H9 (cell line): ENCODE data around the gene SPHK2. TPM values are rescaled to one million over a fixed set of nuclear protein-coding genes. Genes with fewer than 3 reads are reported as not detected.

ENCODE experiments used
- DNase-seq: peaks from one replicate; pipeline ENCODE4 v3.0.0-alpha.2; 2017
- H2AFZ ChIP-seq: one replicate; pipeline ENCODE4 v1.6.1; 2013; ENCODE audit warnings: mild to moderate bottlenecking, low read length, control low read depth, moderate library complexity
- H2AK5ac ChIP-seq: 2 replicates; pipeline ENCODE4 v1.6.1; 2013; ENCODE audit warnings: low read length, control low read depth, mixed read lengths; ENCODE audit not compliant: insufficient read length
- H2BK120ac ChIP-seq: one replicate; pipeline ENCODE4 v1.6.1; 2013; ENCODE audit warnings: low read depth, mild to moderate bottlenecking, low read length, control low read depth, inconsistent platforms; ENCODE audit not compliant: poor library complexity, severe bottlenecking
- H2BK12ac ChIP-seq: 2 replicates; pipeline ENCODE4 v1.6.1; 2013; ENCODE audit warnings: low read length, control low read depth, mixed read lengths, low read depth; ENCODE audit not compliant: insufficient read length
- H2BK15ac ChIP-seq: 2 replicates; pipeline ENCODE4 v1.6.1; 2013; ENCODE audit warnings: low read depth, low read length, control low read depth
- H2BK20ac ChIP-seq: one replicate; pipeline ENCODE4 v1.6.1; 2013; ENCODE audit warnings: low read depth, mild to moderate bottlenecking, low read length, control low read depth, inconsistent platforms; ENCODE audit not compliant: poor library complexity, severe bottlenecking
- H2BK5ac ChIP-seq: 2 replicates; pipeline ENCODE4 v1.6.1; 2013; ENCODE audit warnings: low read length, control low read depth, mixed read lengths; ENCODE audit not compliant: insufficient read length
- H3K14ac ChIP-seq: 2 replicates; pipeline ENCODE4 v1.6.1; 2013; ENCODE audit warnings: low read length, control low read depth; ENCODE audit not compliant: insufficient read depth
- H3K18ac ChIP-seq: 2 replicates; pipeline ENCODE4 v1.6.1; 2013; ENCODE audit warnings: low read depth, mild to moderate bottlenecking, mixed read lengths, low read length, control low read depth; ENCODE audit not compliant: insufficient read length
- H3K23ac ChIP-seq: 2 replicates; pipeline ENCODE4 v1.6.1; 2013; ENCODE audit warnings: low read length, control low read depth, mixed read lengths, low read depth; ENCODE audit not compliant: insufficient read length
- H3K23me2 ChIP-seq: 2 replicates; pipeline ENCODE4 v1.6.1; 2013; ENCODE audit warnings: low read depth, mild to moderate bottlenecking, mixed read lengths, low read length, control low read depth; ENCODE audit not compliant: insufficient read length, poor library complexity, severe bottlenecking
- H3K27ac ChIP-seq: 2 replicates; pipeline ENCODE4 v1.5.1; 2013; ENCODE audit warnings: low read length, control low read depth, mixed read lengths, low read depth; ENCODE audit not compliant: insufficient read length
- H3K27me3 ChIP-seq: 2 replicates; pipeline ENCODE4 v1.6.1; 2013; ENCODE audit warnings: low read length, control low read depth, inconsistent platforms; ENCODE audit not compliant: insufficient read depth
- H3K4ac ChIP-seq: 2 replicates; pipeline ENCODE4 v1.6.1; 2013; ENCODE audit warnings: low read depth, mild to moderate bottlenecking, control low read depth, inconsistent platforms, low read length, moderate library complexity
- H3K4me1 ChIP-seq: 2 replicates; pipeline ENCODE4 v1.6.1; 2013; ENCODE audit warnings: low read length, control low read depth, inconsistent platforms; ENCODE audit not compliant: insufficient read depth
- H3K4me2 ChIP-seq: 2 replicates; pipeline ENCODE4 v1.6.1; 2013; ENCODE audit warnings: low read length, control low read depth, mixed read lengths; ENCODE audit not compliant: insufficient read length, insufficient read depth
- H3K56ac ChIP-seq: 2 replicates; pipeline ENCODE4 v1.6.1; 2013; ENCODE audit warnings: low read depth, mild to moderate bottlenecking, mixed read lengths, low read length, control low read depth; ENCODE audit not compliant: insufficient read length
- H3K79me1 ChIP-seq: 2 replicates; pipeline ENCODE4 v1.6.1; 2013; ENCODE audit warnings: low read depth, mild to moderate bottlenecking, moderate library complexity, low read length, control low read depth, inconsistent platforms; ENCODE audit not compliant: insufficient read depth, poor library complexity, severe bottlenecking
- H3K79me2 ChIP-seq: 2 replicates; pipeline ENCODE4 v1.6.1; 2013; ENCODE audit warnings: low read length, control low read depth, inconsistent platforms; ENCODE audit not compliant: insufficient read depth
- H3K9ac ChIP-seq: 2 replicates; pipeline ENCODE4 v1.6.1; 2013; ENCODE audit warnings: low read length, control low read depth, mixed read lengths; ENCODE audit not compliant: insufficient read length; ENCODE audit errors: extremely low read depth
- H3K9me3 ChIP-seq: one replicate; pipeline ENCODE4 v1.6.1; 2013; ENCODE audit warnings: low read depth, low read length, inconsistent platforms; ENCODE audit not compliant: control insufficient read depth
- H3T11ph ChIP-seq: one replicate; pipeline ENCODE4 v1.6.1; 2013; ENCODE audit warnings: mild to moderate bottlenecking, low read length, control low read depth, inconsistent platforms
- H4K20me1 ChIP-seq: one replicate; pipeline ENCODE4 v1.6.1; 2013; ENCODE audit not compliant: control insufficient read depth, insufficient read length, insufficient read depth
- H4K5ac ChIP-seq: 2 replicates; pipeline ENCODE4 v1.6.1; 2013; ENCODE audit warnings: low read depth, mild to moderate bottlenecking, mixed read lengths, low read length, control low read depth; ENCODE audit not compliant: insufficient read length
- H4K8ac ChIP-seq: replicated peaks from 2 replicates; pipeline ENCODE4 v1.6.1; 2013; ENCODE audit warnings: low read length, control low read depth, mixed read lengths, low read depth; ENCODE audit not compliant: insufficient read length
- H4K91ac ChIP-seq: 2 replicates; pipeline ENCODE4 v1.6.1; 2013; ENCODE audit warnings: low read depth, mild to moderate bottlenecking, moderate library complexity, mixed read lengths, low read length, control low read depth; ENCODE audit not compliant: insufficient read length
- H3K27ac Mint-ChIP-seq, 3 experiments: 2 replicates in 2 of 3; 3 replicates in 1 of 3; pipeline ENCODE4 v1.8.0; 2020 to 2021; ENCODE audit warnings: mixed read lengths in 3 of 3, mild to moderate bottlenecking in 1 of 3, moderate library complexity in 1 of 3
- H3K27me3 Mint-ChIP-seq: 2 replicates; pipeline ENCODE4 v1.8.0; 2021; ENCODE audit warnings: low read depth, mild to moderate bottlenecking, moderate library complexity, mixed read lengths
- H3K36me3 Mint-ChIP-seq, 3 experiments: 2 replicates in 2 of 3; 3 replicates in 1 of 3; pipeline ENCODE4 v1.8.0; 2020 to 2021; ENCODE audit warnings: low read depth in 3 of 3, mixed read lengths in 3 of 3; ENCODE audit not compliant: insufficient read depth in 1 of 3
- H3K4me1 Mint-ChIP-seq, 2 experiments: 2 replicates each; pipeline ENCODE4 v1.8.0; 2020; ENCODE audit warnings: mixed read lengths in 2 of 2
- H3K4me3 Mint-ChIP-seq, 2 experiments: 2 replicates in 1 of 2; 3 replicates in 1 of 2; pipeline ENCODE4 v1.8.0; 2020 to 2021; ENCODE audit warnings: mild to moderate bottlenecking in 2 of 2, mixed read lengths in 2 of 2, moderate library complexity in 1 of 2
- H3K9me3 Mint-ChIP-seq, 2 experiments: 2 replicates in 1 of 2; 3 replicates in 1 of 2; pipeline ENCODE4 v1.8.0; 2020; ENCODE audit warnings: mild to moderate bottlenecking in 2 of 2, mixed read lengths in 2 of 2, moderate library complexity in 1 of 2
- WGBS: extraction: QIAGEN DNeasy Blood & Tissue Kit; methylation state at CpG from one replicate; pipeline ENCODE4 v1.1.7; 2013; ENCODE audit warnings: missing lambda C conversion rate, low lambda C conversion rate, mixed read lengths; ENCODE audit not compliant: insufficient read length; ENCODE audit errors: extremely low coverage; 5-methylcytosine and 5-hydroxymethylcytosine counted together
- total RNA-seq: library from RNA; stranded (reverse); gene quantifications from 2 replicates; pipeline ENCODE4 v1.2.1, GENCODE V29; 2021
- TF ChIP-seq, protein P1 (sequence below): fragments of 200-600 bp; sonication (generic); conservative IDR thresholded peaks from 3 replicates; pipeline ENCODE4 v1.8.0; 2021; ENCODE audit warnings: antibody characterized with exemption, mild to moderate bottlenecking

The SPHK2 gene
- total RNA-seq, 1 experiment from 2014 or later: 57.2 TPM

DNA sequence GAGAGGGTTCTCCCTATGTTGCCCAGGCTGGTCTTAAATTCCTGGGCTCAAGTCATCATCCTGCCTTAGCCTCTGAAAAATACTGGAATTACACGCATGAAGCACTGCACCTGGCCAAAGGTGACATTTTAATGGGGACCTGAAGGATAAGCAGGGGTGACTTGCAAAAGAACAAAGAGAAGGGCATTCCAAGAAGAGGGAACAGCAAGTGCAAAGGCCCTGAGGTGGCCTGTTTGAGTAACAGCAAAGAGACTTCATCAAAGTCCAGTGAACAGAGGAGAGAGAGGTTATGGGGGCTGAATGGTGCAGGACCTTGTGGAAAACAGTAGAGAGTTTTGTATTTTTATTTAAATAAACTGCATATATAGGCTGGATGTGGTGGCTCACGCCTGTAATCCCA is 22.5 kb downstream of the SPHK2 start:
- no CpG with 5 or more reads among the region's 2 CpGs for WGBS
- no peaks in the 10 kb centered on the region for H3K27me3 ChIP-seq
- H3K4ac ChIP-seq: no peak overlapping the region
- no peak overlapping the region for H2BK120ac ChIP-seq
- H4K8ac ChIP-seq: no peak overlapping the region
- no peak overlapping the region for H3K4me2 ChIP-seq
- H2AK5ac ChIP-seq: no peak overlapping the region
- H3K14ac ChIP-seq: no peak overlapping the region
- no peak overlapping the region for H3K9ac ChIP-seq
- H2AFZ ChIP-seq: no peak overlapping the region
- H4K5ac ChIP-seq: no peak overlapping the region
- no peak overlapping the region for H2BK12ac ChIP-seq
- no peak overlapping the region for H2BK5ac ChIP-seq
- H2BK20ac ChIP-seq: no peak overlapping the region
- H3K79me1 ChIP-seq: no peaks in the 10 kb centered on the region
- Mint-ChIP-seq H3K9me3 (no peaks in the 10 kb centered on the region; a peak in 1 of 5 replicates), H3K36me3 (peaks cover 14 to 39% (median 36%) of the 10 kb centered on the region in 3 experiments), H3K4me1 (peaks cover 34 to 36% of the 10 kb centered on the region in 2 experiments), H3K4me3 (no peak overlapping the region), H3K27me3 (no peaks in the 10 kb centered on the region; the same call in 1 of the 2 replicates), H3K27ac (no peak overlapping the region)
- peaks cover 19% of the 10 kb centered on the region for H3K23me2 ChIP-seq
- no peak overlapping the region for H4K91ac ChIP-seq
- TF ChIP-seq, protein P1, sequence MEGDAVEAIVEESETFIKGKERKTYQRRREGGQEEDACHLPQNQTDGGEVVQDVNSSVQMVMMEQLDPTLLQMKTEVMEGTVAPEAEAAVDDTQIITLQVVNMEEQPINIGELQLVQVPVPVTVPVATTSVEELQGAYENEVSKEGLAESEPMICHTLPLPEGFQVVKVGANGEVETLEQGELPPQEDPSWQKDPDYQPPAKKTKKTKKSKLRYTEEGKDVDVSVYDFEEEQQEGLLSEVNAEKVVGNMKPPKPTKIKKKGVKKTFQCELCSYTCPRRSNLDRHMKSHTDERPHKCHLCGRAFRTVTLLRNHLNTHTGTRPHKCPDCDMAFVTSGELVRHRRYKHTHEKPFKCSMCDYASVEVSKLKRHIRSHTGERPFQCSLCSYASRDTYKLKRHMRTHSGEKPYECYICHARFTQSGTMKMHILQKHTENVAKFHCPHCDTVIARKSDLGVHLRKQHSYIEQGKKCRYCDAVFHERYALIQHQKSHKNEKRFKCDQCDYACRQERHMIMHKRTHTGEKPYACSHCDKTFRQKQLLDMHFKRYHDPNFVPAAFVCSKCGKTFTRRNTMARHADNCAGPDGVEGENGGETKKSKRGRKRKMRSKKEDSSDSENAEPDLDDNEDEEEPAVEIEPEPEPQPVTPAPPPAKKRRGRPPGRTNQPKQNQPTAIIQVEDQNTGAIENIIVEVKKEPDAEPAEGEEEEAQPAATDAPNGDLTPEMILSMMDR: no peak
- DNase-seq: no peak
- no peaks in the 10 kb centered on the region for H3K79me2 ChIP-seq
- no peak overlapping the region for H3K27ac ChIP-seq
- H4K20me1 ChIP-seq: no peaks in the 10 kb centered on the region
- no peak overlapping the region for H3T11ph ChIP-seq
- H3K9me3 ChIP-seq: no peaks in the 10 kb centered on the region
- no peak overlapping the region for H3K56ac ChIP-seq
- H3K4me1 ChIP-seq: peaks cover 2% of the 10 kb centered on the region; the same call in 1 of the 2 replicates
- H3K18ac ChIP-seq: no peak overlapping the region
- H2BK15ac ChIP-seq: no peak overlapping the region
- no peak overlapping the region for H3K23ac ChIP-seq
